Embryonic facial prominence (tissue), 1 donor: ENCODE data around the gene LDLRAD4.
"Not testable (repeated sequence)": the region's sequence is repeated elsewhere in the genome, so short reads cannot be mapped to it uniquely, and the experiment has no call there.

Experiments
- DNase-seq: peaks from one replicate; pipeline ENCODE4 v3.0.0-alpha.2; 2016; ENCODE audit errors: extremely low spot score

The LDLRAD4 gene

GRCh38 chr18:13336841-13337240 is 118.3 kb downstream of the LDLRAD4 start:
- no peak for DNase-seq

GRCh38 chr18:13337369-13337768 is 118.8 kb downstream of the LDLRAD4 start:
- DNase-seq, result no peak

GRCh38 chr18:13338318-13338717 is 119.8 kb downstream of the LDLRAD4 start:
- no peak for DNase-seq

GRCh38 chr18:13339653-13340052 is 121.1 kb downstream of the LDLRAD4 start:
- no peak for DNase-seq

- not testable (repeated sequence) for DNase-seq
Observed at GRCh38 chr18:13346449-13346848, 127.9 kb downstream of the LDLRAD4 start.

- no peak for DNase-seq
Observed at GRCh38 chr18:13353084-13353823, 134.7 kb downstream of the LDLRAD4 start.

GRCh38 chr18:13354402-13354801 is 135.8 kb downstream of the LDLRAD4 start:
- DNase-seq, result no peak

GRCh38 chr18:13356032-13356431 is 137.5 kb downstream of the LDLRAD4 start:
- DNase-seq, result no peak

GRCh38 chr18:13357289-13357688 is 138.7 kb downstream of the LDLRAD4 start:
- DNase-seq, result no peak

- no peak for DNase-seq
Observed at GRCh38 chr18:13359210-13359609, 140.7 kb downstream of the LDLRAD4 start.

GRCh38 chr18:13361431-13361830 is 142.9 kb downstream of the LDLRAD4 start:
- DNase-seq, result no peak

- no peak for DNase-seq
Observed at GRCh38 chr18:13362051-13362450, 143.5 kb downstream of the LDLRAD4 start.

- DNase-seq, result no peak
Observed at GRCh38 chr18:13362607-13363006, 144.0 kb downstream of the LDLRAD4 start.

- no peak for DNase-seq
Observed at GRCh38 chr18:13363359-13363758, 144.8 kb downstream of the LDLRAD4 start.

- DNase-seq, result no peak
Observed at GRCh38 chr18:13364721-13365205, 146.2 kb downstream of the LDLRAD4 start.

GRCh38 chr18:13366131-13366530 is 147.6 kb downstream of the LDLRAD4 start:
- DNase-seq, result no peak

GRCh38 chr18:13366541-13366940 is 148.0 kb downstream of the LDLRAD4 start:
- no peak for DNase-seq

GRCh38 chr18:13366962-13367892 is 148.7 kb downstream of the LDLRAD4 start:
- no peak for DNase-seq

- DNase-seq, result no peak
Observed at GRCh38 chr18:13368080-13368813, 149.7 kb downstream of the LDLRAD4 start.

GRCh38 chr18:13369353-13369752 is 150.8 kb downstream of the LDLRAD4 start:
- DNase-seq, result no peak

- no peak for DNase-seq
Observed at GRCh38 chr18:13369756-13370510, 151.4 kb downstream of the LDLRAD4 start.
